Right lobe of liver (tissue), 4 donors: ENCODE results near the gene DOLPP1.

Experiments
- CTCF ChIP-seq, 4 donors: fragments of 200-600 bp in 3 of 4; fragments of 450-650 bp in 1 of 4; IDR thresholded peaks; one replicate each; pipeline versions ENCODE4 v1.5.1 to v1.8.0; 2016 to 2022; ENCODE audit warnings: antibody characterized with exemption in 4 of 4, mild to moderate bottlenecking in 2 of 4
- POLR2A ChIP-seq: fragments of 450-650 bp; IDR thresholded peaks from one replicate; pipeline ENCODE4 v1.6.1; 2017; ENCODE audit warnings: antibody characterized with exemption, mild to moderate bottlenecking
- donor health status: DM: no; HTN: no; CAD: no.
- donor health status: DM: no; HTN: no; CAD: no.
- donor health status: DM: no; HTN: yes; CAD: no.

GRCh38 chr9:129102791-129103594 is 22.1 kb downstream of the DOLPP1 start:
- TF ChIP-seq CTCF (IDR thresholded peaks at IDR 0.05) = peak; percentile 10 to 45 (median 38)
- TF ChIP-seq POLR2A = no peak
